Uterus (tissue), 4 donors: Measurements from ENCODE around the gene DPP10. TPM values are rescaled to one million over a fixed set of nuclear protein-coding genes. Genes with fewer than 3 reads are reported as not detected.
"Not testable (repeated sequence)": the region's sequence is repeated elsewhere in the genome, so short reads cannot be mapped to it uniquely, and the experiment has no call there.

Experiments used
- DNase-seq, 2 donors: peaks; one replicate each; pipeline ENCODE4 v3.0.0-alpha.2; 2019 to 2020
- H3K27ac ChIP-seq, 2 donors: fragments of 200-600 bp; sonication (generic); 1 replicate in 1 of 2; 2 replicates in 1 of 2; pipeline ENCODE4 v1.5.1; 2016 to 2018
- H3K27me3 ChIP-seq, 2 donors: fragments of 200-600 bp; sonication (generic); one replicate each; pipeline ENCODE4 v1.5.1; 2018 to 2019; ENCODE audit warnings: control low read depth in 1 of 2
- H3K36me3 ChIP-seq, 2 donors: fragments of 200-600 bp; sonication (generic); one replicate each; pipeline ENCODE4 v1.5.1; 2019; ENCODE audit warnings: control low read depth in 1 of 2
- H3K4me1 ChIP-seq, 2 donors: fragments of 200-600 bp; sonication (generic); one replicate each; pipeline ENCODE4 v1.5.1; 2018 to 2019; ENCODE audit warnings: control low read depth in 1 of 2
- H3K4me3 ChIP-seq, 2 donors: fragments of 200-600 bp; sonication (generic); 1 replicate in 1 of 2; 2 replicates in 1 of 2; pipeline ENCODE4 v1.5.1; 2018 to 2019; ENCODE audit warnings: mild to moderate bottlenecking in 1 of 2
- H3K9me3 ChIP-seq, 2 donors: fragments of 200-600 bp; sonication (generic); one replicate each; pipeline ENCODE4 v1.5.1; 2019; ENCODE audit warnings: control low read depth in 1 of 2
- POLR2A ChIP-seq, 2 donors: fragments of 450-650 bp; IDR thresholded peaks; one replicate each; pipeline ENCODE4 v1.6.1; 2016; ENCODE audit warnings: antibody characterized with exemption in 2 of 2, mild to moderate bottlenecking in 1 of 2, moderate library complexity in 1 of 2
- intact Hi-C: fragments of 100-400 bp; cut with DNase I; formaldehyde crosslinking; loops from one replicate; pipeline ENCODE4 v1.15.1; 2023; ENCODE audit warnings: low total_unique reads
- total RNA-seq, 4 donors: library from RNA; depleted of rRNA in 3 of 4; stranded (reverse); fragments of >200 nt in 3 of 4; gene quantifications; one replicate each; pipeline versions ENCODE4 v1.1.0 to v1.2.4, GENCODE V29; 2014 to 2023
- TF ChIP-seq, protein P1 (sequence below), 4 experiments: fragments of 200-600 bp in 2 of 4; fragments of 450-650 bp in 2 of 4; sonication (generic) in 2 of 4; IDR thresholded peaks; one replicate each; pipeline ENCODE4 v1.5.1; 2016 to 2019; ENCODE audit warnings: antibody characterized with exemption in 4 of 4, mild to moderate bottlenecking in 2 of 4, moderate library complexity in 1 of 4
- donor health status: DM: yes; HTN: yes; CAD: no.

The DPP10 gene
- 10 to 100 TPM in 1 of 4 donors, not detected in 3; 33.0 TPM for total RNA-seq

DNA sequence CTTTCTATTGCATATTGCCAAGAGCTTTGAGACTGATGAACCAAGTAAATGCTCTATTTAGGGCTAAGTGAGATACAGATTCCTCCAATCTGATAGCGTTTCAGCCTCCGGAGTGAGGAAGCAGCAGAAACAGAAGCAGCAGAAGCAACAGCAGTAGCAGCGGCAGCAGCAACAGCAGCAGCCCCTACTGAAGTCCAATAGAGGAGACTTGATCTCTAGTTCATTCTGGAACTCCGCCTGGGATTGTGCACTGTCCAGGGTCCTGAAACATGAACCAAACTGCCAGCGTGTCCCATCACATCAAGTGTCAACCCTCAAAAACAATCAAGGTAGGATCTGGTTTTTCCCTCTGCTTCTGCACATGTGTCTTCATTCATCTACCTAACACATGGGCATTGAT is at the start of gene DPP10:
Gene DPP10 (plus strand): TSS at position 132 of the 400 bp plus-strand sequence.
- Histone ChIP-seq H3K4me1 (no peaks in the 10 kb centered on the region), H3K36me3 (no peaks in the 10 kb centered on the region), H3K4me3 (no peak within 1 kb of the TSS), H3K27ac (no peak within 1 kb of the TSS), H3K27me3 (no peaks in the 10 kb centered on the region), H3K9me3 (no peaks in the 10 kb centered on the region)
- TF ChIP-seq, protein P1, sequence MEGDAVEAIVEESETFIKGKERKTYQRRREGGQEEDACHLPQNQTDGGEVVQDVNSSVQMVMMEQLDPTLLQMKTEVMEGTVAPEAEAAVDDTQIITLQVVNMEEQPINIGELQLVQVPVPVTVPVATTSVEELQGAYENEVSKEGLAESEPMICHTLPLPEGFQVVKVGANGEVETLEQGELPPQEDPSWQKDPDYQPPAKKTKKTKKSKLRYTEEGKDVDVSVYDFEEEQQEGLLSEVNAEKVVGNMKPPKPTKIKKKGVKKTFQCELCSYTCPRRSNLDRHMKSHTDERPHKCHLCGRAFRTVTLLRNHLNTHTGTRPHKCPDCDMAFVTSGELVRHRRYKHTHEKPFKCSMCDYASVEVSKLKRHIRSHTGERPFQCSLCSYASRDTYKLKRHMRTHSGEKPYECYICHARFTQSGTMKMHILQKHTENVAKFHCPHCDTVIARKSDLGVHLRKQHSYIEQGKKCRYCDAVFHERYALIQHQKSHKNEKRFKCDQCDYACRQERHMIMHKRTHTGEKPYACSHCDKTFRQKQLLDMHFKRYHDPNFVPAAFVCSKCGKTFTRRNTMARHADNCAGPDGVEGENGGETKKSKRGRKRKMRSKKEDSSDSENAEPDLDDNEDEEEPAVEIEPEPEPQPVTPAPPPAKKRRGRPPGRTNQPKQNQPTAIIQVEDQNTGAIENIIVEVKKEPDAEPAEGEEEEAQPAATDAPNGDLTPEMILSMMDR (IDR thresholded peaks at IDR 0.05) = no peak
- TF ChIP-seq POLR2A (IDR thresholded peaks at IDR 0.05) = no peak
- DNase-seq = no peak
- intact Hi-C loops = no loop called here

DNA sequence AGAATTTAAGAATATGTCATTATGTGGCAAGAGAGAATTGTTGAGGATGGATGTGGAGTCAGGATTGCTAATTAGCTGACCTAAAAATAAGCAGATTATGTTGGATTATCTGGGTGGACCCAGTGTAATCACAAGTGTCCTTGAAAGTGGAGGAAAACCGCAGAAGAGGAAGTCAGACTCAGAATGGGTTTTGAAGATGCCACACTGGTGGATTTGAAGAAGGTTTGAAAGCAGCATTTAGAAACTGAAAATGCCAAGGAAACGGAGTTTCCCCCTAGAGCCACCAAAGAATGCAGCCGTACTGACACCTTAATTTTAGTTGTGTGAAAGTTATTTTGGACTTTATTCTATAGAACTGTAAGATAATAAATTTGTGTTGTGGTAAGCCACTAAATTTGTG is 41.6 kb upstream of the DPP10 start:
- no peak for DNase-seq
- H3K27ac ChIP-seq = no peak overlapping the region
- no peaks in the 10 kb centered on the region for H3K36me3 ChIP-seq
- H3K4me3 ChIP-seq = no peak overlapping the region
- intact Hi-C loops = no loop called here
- H3K9me3 ChIP-seq = no peaks in the 10 kb centered on the region
- H3K4me1 ChIP-seq = no peaks in the 10 kb centered on the region
- TF ChIP-seq, protein P1 (IDR thresholded peaks at IDR 0.05) = no peak
- no peak for TF ChIP-seq POLR2A (IDR thresholded peaks at IDR 0.05)
- no peaks in the 10 kb centered on the region for H3K27me3 ChIP-seq

DNA sequence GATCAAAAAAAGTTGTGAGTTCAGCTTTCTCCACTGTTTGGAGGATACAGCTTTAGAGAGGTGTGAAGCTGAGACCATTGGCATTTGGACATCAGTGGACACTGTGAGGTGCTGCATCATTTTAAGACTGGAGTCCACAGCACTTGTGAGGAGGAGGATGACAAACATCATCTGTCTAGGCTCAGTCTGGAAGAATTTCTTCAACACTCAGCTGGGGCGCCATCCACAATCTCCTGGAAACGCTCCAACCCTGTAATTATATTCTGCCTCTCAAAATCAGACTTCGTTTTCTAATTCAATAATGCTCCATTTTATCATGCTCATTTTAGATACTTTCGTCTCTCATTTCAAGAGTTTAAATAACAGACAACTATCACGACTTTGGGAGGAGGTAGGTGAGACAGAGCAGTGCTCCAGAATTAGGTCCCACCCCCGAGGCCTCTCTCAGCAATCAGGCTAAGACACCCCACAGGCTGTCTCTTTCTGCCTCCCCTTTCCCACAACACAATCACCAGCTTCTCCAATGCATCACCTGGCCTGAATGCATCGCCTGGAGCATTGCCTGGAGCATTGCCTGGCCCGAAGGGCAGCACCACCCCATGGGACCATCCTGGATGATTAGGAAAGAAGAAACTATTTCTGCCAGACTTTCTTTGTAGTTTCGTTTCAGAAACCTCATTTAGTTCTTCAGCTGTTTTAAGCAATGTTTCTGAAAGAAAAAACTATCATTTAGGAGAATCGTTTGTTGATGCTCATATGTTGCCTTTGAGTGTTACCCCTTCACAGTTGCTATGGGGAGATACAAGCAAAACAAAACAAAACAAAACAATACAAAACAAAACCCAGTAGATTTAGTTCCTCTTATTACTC is 37.0 kb upstream of the DPP10 start:
- no peaks in the 10 kb centered on the region for H3K27me3 ChIP-seq
- no peaks in the 10 kb centered on the region for H3K4me1 ChIP-seq
- H3K27ac ChIP-seq = no peak overlapping the region
- H3K9me3 ChIP-seq = no peaks in the 10 kb centered on the region
- DNase-seq = no peak
- intact Hi-C loops = no loop called here
- H3K4me3 ChIP-seq = no peak overlapping the region
- TF ChIP-seq, protein P1 (IDR thresholded peaks at IDR 0.05) = no peak
- no peak for TF ChIP-seq POLR2A (IDR thresholded peaks at IDR 0.05)
- H3K36me3 ChIP-seq = no peaks in the 10 kb centered on the region

DNA sequence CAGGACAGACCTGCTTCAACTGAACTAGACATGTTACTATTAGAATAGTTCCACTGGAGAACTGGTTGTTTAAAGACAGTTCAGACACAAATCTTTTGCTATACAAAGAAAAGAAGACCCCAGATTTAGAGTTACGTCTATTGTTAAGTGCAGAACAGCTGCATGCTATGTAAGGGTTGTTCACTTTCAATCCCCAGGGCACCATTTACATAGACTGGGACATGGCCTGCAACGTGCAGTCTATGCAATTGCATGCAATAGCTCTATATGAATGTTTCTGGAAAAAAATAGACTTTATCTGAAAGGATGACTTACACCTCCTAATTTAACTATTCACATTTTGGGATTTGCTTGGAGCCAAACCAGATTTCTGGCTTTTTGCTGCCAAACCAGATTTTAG is 36.1 kb upstream of the DPP10 start:
- TF ChIP-seq, protein P1 (IDR thresholded peaks at IDR 0.05) = no peak
- no peak for TF ChIP-seq POLR2A (IDR thresholded peaks at IDR 0.05)
- intact Hi-C loops = no loop called here
- no peaks in the 10 kb centered on the region for H3K36me3 ChIP-seq
- no peak overlapping the region for H3K4me3 ChIP-seq
- H3K27me3 ChIP-seq = no peaks in the 10 kb centered on the region
- no peaks in the 10 kb centered on the region for H3K9me3 ChIP-seq
- H3K4me1 ChIP-seq = no peaks in the 10 kb centered on the region
- no peak for DNase-seq
- H3K27ac ChIP-seq = no peak overlapping the region

DNA sequence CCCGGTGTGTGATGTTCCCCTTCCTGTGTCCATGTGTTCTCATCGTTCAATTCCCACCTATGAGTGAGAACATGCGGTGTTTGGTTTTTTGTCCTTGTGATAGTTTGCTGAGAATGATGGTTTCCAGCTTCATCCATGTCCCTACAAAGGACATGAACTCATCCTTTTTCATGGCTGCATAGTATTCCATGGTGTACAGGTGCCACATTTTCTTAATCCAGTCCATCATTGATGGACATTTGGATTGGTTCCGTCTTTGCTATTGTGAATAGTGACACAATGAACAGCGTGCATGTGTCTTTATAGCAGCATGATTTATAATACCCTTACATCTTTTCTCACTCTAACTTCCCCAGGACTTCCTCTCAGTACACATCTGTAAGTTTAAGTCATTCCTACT is 35.1 kb upstream of the DPP10 start:
- DNase-seq, H3K4me3 ChIP-seq, H3K27ac ChIP-seq, H3K27me3 ChIP-seq, H3K4me1 ChIP-seq, H3K36me3 ChIP-seq, intact Hi-C loops, H3K9me3 ChIP-seq: not testable (repeated sequence)
